Activated CD4-positive, alpha-beta T cell treated with anti-CD3 and anti-CD28 coated beads for 36 hours (primary cell): ENCODE data around the gene ZNF19. TPM values are rescaled to one million over a fixed set of nuclear protein-coding genes. Genes with fewer than 3 reads are reported as not detected.

Source experiments
- ATAC-seq: fragments of 200-7000 bp; cut with Tn5 transposase; one replicate; pipeline ENCODE4 v1.10.0; 2021; ENCODE audit warnings: mild to moderate bottlenecking, moderate library complexity
- CTCF ChIA-PET: fragments of 350-600 bp; sonication (Branson Sonifier 250); formaldehyde crosslinking; loops from one replicate; lab custom pipeline; 2021; ENCODE audit warnings: antibody characterized with exemption; lab: Charles Lee
- POLR2A ChIA-PET: fragments of 350-600 bp; sonication (Branson Sonifier 250); formaldehyde crosslinking; loops from one replicate; lab custom pipeline; 2021; ENCODE audit warnings: antibody characterized with exemption, inconsistent platforms; lab: Charles Lee
- DNase-seq: peaks from one replicate; pipeline ENCODE4 v3.0.0-alpha.2; 2020
- H3K27ac Mint-ChIP-seq: one replicate; pipeline ENCODE4 v1.8.0; 2021; ENCODE audit warnings: mixed read lengths
- H3K27me3 Mint-ChIP-seq: one replicate; pipeline ENCODE4 v1.8.0; 2021; ENCODE audit warnings: mixed read lengths
- H3K36me3 Mint-ChIP-seq: one replicate; pipeline ENCODE4 v1.8.0; 2021; ENCODE audit warnings: low read depth, mixed read lengths
- H3K4me1 Mint-ChIP-seq: one replicate; pipeline ENCODE4 v1.8.0; 2021; ENCODE audit warnings: mixed read lengths
- H3K4me3 Mint-ChIP-seq: one replicate; pipeline ENCODE4 v1.8.0; 2021; ENCODE audit warnings: mild to moderate bottlenecking, moderate library complexity, mixed read lengths
- H3K9me3 Mint-ChIP-seq: one replicate; pipeline ENCODE4 v1.8.0; 2021; ENCODE audit warnings: low read depth, mixed read lengths
- intact Hi-C, 2 experiments: fragments of 100-400 bp; cut with DNase I in 1 of 2; cut with micrococcal nuclease in 1 of 2; formaldehyde crosslinking; loops; one replicate each; pipeline versions ENCODE4 v1.14.2 to v1.15.1; 2022 to 2024; cut with DNase I, micrococcal nuclease
- total RNA-seq, 2 experiments: library from RNA; stranded (reverse); gene quantifications; one replicate each; pipeline ENCODE4 v1.2.3, GENCODE V29; 2021

The ZNF19 gene
- total RNA-seq, 2 experiments from 2014 or later, result 2.9 TPM

DNA sequence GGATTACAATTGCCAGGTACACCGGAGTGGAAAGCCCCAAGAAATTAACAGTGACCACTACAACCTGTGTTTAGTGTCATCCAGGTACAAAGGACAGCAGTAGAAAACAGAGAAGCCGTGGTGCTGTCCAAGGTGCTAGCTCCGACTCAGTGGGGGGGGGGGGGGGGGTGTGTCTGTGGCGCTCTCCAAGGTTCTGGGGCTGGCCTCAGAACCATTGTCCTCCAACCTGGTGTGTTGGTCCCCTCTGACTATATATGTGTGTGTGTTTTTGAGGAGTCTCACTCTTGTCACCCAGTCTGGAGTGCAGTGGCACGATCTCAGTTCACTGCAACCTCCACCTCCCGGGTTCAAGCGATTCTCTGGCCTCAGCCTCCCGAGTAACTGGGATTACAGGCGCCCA is 21.3 kb downstream of the ZNF19 start:
- ATAC-seq, result peak; percentile 26
- CTCF ChIA-PET, result interaction anchor here (0.6 to 1.2 kb wide), 2 partner anchors 45 to 143 kb away, joined by 3 to 6 read pairs; no protein-coding TSS in a partner anchor
- no peak overlapping the region for H3K4me3 Mint-ChIP-seq
- no peaks in the 10 kb centered on the region for H3K9me3 Mint-ChIP-seq
- H3K36me3 Mint-ChIP-seq, result no peaks in the 10 kb centered on the region
- intact Hi-C loops, result no loop called here
- DNase-seq, result peak; percentile 69
- no peaks in the 10 kb centered on the region for H3K27me3 Mint-ChIP-seq
- H3K4me1 Mint-ChIP-seq, result peaks cover 3% of the 10 kb centered on the region
- no peak overlapping the region for H3K27ac Mint-ChIP-seq
- POLR2A ChIA-PET, result no interaction called here

DNA sequence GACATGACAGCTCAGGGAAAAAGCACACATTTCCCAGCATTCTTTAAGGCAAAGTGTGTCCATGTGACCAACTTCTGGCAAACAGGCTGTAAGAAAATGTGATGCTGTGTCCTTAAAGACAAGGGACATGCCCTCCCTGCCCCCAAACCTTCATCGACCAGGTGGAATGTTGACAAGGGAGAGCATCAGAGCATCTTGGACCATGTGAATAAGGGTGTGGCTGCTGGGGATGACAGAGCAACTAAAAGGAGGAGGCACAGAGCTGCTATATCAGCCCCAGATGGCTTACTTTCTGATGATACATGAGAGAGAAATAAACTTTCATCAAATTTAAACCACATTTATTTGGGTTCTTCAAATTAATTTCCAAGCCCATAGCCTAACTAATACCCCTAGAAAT is 24.9 kb downstream of the ZNF19 start:
- DNase-seq (no peak), ATAC-seq (no peak)
- CTCF ChIA-PET, result interaction anchor here (0.9 to 1.2 kb wide), 2 partner anchors 15 to 35 kb away, joined by 4 to 5 read pairs; no protein-coding TSS in a partner anchor
- Mint-ChIP-seq H3K4me1 (peaks cover 18% of the 10 kb centered on the region), H3K4me3 (no peak overlapping the region), H3K36me3 (no peaks in the 10 kb centered on the region), H3K9me3 (no peaks in the 10 kb centered on the region), H3K27me3 (no peaks in the 10 kb centered on the region), H3K27ac (no peak overlapping the region)
- intact Hi-C loops, result loop anchor here in 1 of 2 experiments (5.0 kb wide), 4 partner anchors 73 to 662 kb away; partner anchors contain the start of genes CMTR2, DHX38, TXNL4B and VAC14
- POLR2A ChIA-PET, result no interaction called here

DNA sequence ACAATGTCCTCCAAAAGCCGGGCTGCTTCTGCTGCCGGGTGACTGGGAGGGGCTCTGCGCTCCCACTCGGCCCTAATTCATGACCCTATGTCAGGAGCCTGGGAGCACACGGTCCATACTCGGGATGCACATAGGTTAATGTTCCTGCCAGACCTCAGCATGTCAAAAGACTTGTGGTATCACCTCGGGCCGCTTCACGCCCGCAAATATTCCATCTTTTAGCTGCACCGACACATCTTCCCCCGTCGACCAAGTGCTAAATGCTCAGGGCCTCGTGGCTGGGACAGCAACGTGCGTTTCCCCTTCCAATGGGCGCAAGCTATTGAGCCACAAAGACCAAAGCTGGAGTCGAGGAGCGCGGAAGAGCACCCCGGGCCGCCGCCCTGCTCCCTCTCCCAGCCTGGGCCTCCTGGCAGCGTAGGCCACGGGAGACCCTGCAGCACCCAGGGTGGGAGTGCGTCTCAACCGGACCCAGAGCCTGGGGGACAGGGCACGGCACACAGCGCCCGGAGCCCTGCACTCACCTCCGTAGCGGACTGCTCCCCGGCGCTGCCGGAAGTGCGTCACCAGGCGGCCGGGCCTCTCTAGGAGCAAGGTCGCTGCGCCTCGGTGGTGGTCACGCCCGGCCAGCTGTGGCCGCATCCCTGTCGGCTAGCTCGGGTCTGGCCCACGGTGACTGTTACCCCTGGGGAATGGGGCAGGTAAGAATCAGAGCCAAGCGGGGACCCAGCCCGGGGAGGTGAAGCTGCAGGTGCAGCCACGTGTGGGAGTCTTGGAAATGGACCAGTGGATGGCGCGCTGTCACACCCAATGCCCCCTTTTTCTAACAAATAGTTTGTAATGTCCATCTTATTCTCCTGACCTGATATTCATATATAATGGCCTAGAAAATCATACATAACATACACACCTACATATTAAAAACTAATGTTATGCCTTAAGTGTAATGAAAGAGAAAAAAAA is 27.2 kb downstream of the ZNF19 start, which contains the start of gene ZNF23:
Gene ZNF23 (minus strand): TSS at position 562 of the 963 bp plus-strand sequence. CDS start 5,451 bp downstream, outside the sequence.
- ATAC-seq (peak; percentile 96), DNase-seq (peak; percentile 88)
- Mint-ChIP-seq H3K27ac (peak within 1 kb of the TSS; percentile 96), H3K36me3 (no peaks in the 10 kb centered on the region), H3K4me1 (peaks cover 19% of the 10 kb centered on the region), H3K27me3 (no peaks in the 10 kb centered on the region), H3K4me3 (peak within 1 kb of the TSS; percentile 76), H3K9me3 (no peaks in the 10 kb centered on the region)
- ChIA-PET CTCF (interaction anchor here (0.7 to 1.7 kb wide), 5 partner anchors 22 to 150 kb away, joined by 3 to 10 read pairs (median 5); no protein-coding TSS in a partner anchor), POLR2A (interaction anchor here (1.0 kb wide), 1 partner anchor 22 kb away, joined by 4 read pairs; no protein-coding TSS in a partner anchor)
- intact Hi-C loops, result loop anchor here (1.0 to 5.0 kb wide), 7 partner anchors 22 to 660 kb away; partner anchors contain the start of genes CMTR2 (in 1 of the 2), DHODH (in 1 of the 2), DHX38 (in 1 of the 2) and TXNL4B (in 1 of the 2)

DNA sequence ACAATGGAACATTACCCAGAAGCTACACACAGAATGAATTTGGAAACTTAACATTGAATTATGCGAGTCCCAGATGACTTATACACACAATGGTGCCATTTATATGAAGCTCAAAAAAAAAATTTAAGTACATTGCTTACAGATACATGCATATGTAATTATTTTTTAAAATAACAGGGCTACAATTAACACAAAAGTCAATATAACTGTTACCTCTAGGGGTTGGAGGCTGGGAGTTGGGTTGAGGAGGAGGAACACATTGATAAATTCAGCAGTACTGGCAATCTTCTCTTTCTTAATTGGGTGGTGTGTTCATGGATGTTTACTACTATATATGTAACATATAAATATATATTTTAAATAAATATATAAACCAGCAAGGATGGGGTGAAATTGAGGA is 28.2 kb downstream of the ZNF19 start:
- H3K27ac Mint-ChIP-seq, result peak overlapping the region; percentile 96
- CTCF ChIA-PET, result interaction anchor here (1.1 to 2.5 kb wide), 3 partner anchors 22 to 150 kb away, joined by 4 to 10 read pairs (median 6); no protein-coding TSS in a partner anchor
- intact Hi-C loops, result loop anchor here in 1 of 2 experiments (5.0 kb wide), 4 partner anchors 76 to 659 kb away; partner anchors contain the start of genes CMTR2, DHX38, TXNL4B and VAC14

DNA sequence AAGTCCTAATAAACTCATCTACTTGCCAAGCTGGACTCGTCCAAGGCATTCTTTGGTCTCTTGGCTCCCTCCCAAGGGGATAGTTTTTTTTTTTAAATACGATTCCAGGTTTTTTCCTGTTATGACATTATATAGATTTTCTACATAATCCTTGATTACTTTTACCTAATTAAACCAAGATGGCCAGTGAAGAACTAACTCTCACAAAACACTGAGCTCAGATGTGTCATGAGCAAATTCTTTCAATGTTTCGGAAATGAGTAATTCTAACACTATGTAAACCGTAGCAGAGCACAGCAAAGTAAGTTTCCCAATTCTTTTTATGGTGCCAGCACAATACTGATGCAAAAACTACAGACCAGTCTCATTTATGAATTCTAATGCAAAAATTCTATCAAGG is 28.9 kb downstream of the ZNF19 start:
- intact Hi-C loops, result loop anchor here in 1 of 2 experiments (5.0 kb wide), 4 partner anchors 77 to 658 kb away; partner anchors contain the start of genes CMTR2, DHX38, TXNL4B and VAC14
- Mint-ChIP-seq H3K9me3 (no peaks in the 10 kb centered on the region), H3K27me3 (no peaks in the 10 kb centered on the region), H3K27ac (no peak overlapping the region), H3K4me3 (peak overlapping the region; percentile 76), H3K36me3 (peaks cover 10% of the 10 kb centered on the region), H3K4me1 (peaks cover 19% of the 10 kb centered on the region)
- ChIA-PET POLR2A (interaction anchor here (1.0 kb wide), 1 partner anchor 104 kb away, joined by 3 read pairs; no protein-coding TSS in a partner anchor), CTCF (interaction anchor here (0.6 to 2.5 kb wide), 4 partner anchors 21 to 158 kb away, joined by 3 to 10 read pairs (median 5); no protein-coding TSS in a partner anchor)
- DNase-seq, result no peak
- no peak for ATAC-seq

More for the DNA sequence above, 28.2 kb downstream of the ZNF19 start:
- H3K27me3 Mint-ChIP-seq, result no peaks in the 10 kb centered on the region
- POLR2A ChIA-PET, result interaction anchor here (1.0 kb wide), 1 partner anchor 104 kb away, joined by 3 read pairs; no protein-coding TSS in a partner anchor
- H3K36me3 Mint-ChIP-seq, result peaks cover 6% of the 10 kb centered on the region
- no peaks in the 10 kb centered on the region for H3K9me3 Mint-ChIP-seq
- H3K4me3 Mint-ChIP-seq, result peak overlapping the region; percentile 76
- ATAC-seq (no peak), DNase-seq (no peak)
- H3K4me1 Mint-ChIP-seq, result peaks cover 19% of the 10 kb centered on the region

DNA sequence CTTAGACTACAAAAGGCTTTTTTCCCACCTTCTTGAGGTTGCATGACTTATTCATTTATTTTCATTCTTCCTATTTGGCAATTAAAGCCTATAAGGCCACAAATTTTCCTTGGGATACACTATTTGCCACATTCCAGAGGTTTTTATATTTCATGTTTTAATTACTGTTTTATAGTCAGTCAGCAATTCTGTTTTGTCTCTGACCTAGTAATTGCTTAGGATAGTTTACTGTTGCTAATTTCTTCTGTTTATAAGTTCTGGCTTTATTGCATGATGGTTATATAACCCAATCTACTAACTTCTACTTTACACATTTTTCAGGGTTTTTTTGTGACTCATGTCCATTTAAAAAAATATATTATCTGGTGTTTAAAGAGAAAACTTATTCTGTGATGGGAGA is 29.6 kb downstream of the ZNF19 start:
- no peaks in the 10 kb centered on the region for H3K9me3 Mint-ChIP-seq
- intact Hi-C loops, result no loop called here
- H3K27me3 Mint-ChIP-seq, result no peaks in the 10 kb centered on the region
- POLR2A ChIA-PET, result no interaction called here
- DNase-seq, result no peak
- ATAC-seq, result no peak
- no peak overlapping the region for H3K27ac Mint-ChIP-seq
- H3K4me1 Mint-ChIP-seq, result peaks cover 19% of the 10 kb centered on the region
- peaks cover 17% of the 10 kb centered on the region for H3K36me3 Mint-ChIP-seq
- no peak overlapping the region for H3K4me3 Mint-ChIP-seq
- CTCF ChIA-PET, result interaction anchor here (0.7 to 2.5 kb wide), 5 partner anchors 31 to 206 kb away, joined by 3 to 10 read pairs (median 5); no protein-coding TSS in a partner anchor

DNA sequence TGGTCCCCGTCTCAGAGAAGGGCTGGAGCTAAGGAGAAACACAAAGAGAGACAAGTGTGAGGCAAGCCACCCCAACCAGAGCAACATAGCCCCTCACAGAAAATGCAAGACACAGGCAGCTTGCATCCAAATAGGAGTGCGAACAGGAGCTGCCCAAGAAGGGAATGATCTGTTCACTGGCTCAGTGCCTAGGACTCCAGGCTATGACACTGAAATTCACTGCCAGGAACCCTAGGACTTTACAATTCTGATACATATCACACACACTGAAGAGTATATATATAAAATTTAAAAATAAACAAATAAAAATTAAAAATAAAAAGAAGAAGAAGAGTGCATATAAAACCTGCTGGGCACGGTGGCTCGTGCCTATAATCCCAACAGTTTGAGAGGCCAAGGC is 32.3 kb downstream of the ZNF19 start:
- no peak for ATAC-seq
- no peaks in the 10 kb centered on the region for H3K27me3 Mint-ChIP-seq
- H3K9me3 Mint-ChIP-seq, result peaks cover 12% of the 10 kb centered on the region
- intact Hi-C loops, result no loop called here
- no peak for DNase-seq
- H3K36me3 Mint-ChIP-seq, result peaks cover 42% of the 10 kb centered on the region
- H3K4me3 Mint-ChIP-seq, result no peak overlapping the region
- POLR2A ChIA-PET, result no interaction called here
- CTCF ChIA-PET, result interaction anchor here (0.6 to 1.6 kb wide), 3 partner anchors 12 to 632 kb away, joined by 3 to 4 read pairs (median 3); no protein-coding TSS in a partner anchor
- H3K27ac Mint-ChIP-seq, result no peak overlapping the region
- peaks cover 10% of the 10 kb centered on the region for H3K4me1 Mint-ChIP-seq

DNA sequence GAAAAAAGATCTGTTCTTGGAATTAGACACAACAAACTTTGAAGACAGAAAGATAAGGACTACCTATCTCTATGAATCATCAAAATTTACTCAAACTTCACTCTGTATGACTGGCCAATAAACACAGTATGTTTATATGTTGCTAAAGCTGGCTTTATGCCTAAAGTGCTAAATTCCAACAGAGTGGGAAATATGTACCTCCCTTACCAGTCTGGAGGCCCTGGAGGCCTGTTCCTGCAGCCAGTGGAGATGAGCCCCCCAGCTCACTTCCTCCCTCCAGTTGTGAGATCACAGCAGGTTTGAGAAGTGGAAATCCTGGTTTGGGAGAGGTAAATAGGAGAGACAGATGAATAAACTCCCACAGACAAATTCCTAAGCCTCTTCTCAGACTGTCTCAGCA is 36.1 kb downstream of the ZNF19 start:
- DNase-seq (no peak), ATAC-seq (no peak)
- H3K4me1 Mint-ChIP-seq, result no peaks in the 10 kb centered on the region
- peaks cover 80% of the 10 kb centered on the region for H3K36me3 Mint-ChIP-seq
- no peak overlapping the region for H3K4me3 Mint-ChIP-seq
- ChIA-PET POLR2A (no interaction called here), CTCF (no interaction called here)
- H3K9me3 Mint-ChIP-seq, result peaks cover 38% of the 10 kb centered on the region
- H3K27ac Mint-ChIP-seq, result no peak overlapping the region
- no peaks in the 10 kb centered on the region for H3K27me3 Mint-ChIP-seq
- intact Hi-C loops, result no loop called here

DNA sequence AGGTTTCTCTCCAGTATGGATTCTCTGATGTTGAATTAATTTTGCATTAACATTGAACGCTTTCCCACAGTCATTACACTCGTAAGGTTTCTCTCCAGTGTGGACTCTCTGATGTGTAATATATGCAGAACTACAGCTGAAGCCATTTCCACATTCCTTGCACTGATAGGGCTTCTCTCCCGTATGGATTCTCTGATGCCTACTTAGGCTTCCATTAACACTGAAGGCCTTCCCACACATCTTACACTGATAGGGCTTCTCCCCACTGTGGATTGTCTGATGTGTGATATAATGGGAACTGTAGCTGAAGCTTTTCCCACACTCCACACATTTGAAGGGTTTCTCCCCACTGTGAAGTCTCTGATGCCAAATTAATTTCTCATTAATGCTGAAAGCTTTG is 40.1 kb downstream of the ZNF19 start:
- CTCF ChIA-PET, result no interaction called here
- H3K4me1 Mint-ChIP-seq, result no peaks in the 10 kb centered on the region
- no peak for DNase-seq
- no peak for ATAC-seq
- no peak overlapping the region for H3K27ac Mint-ChIP-seq
- POLR2A ChIA-PET, result no interaction called here
- intact Hi-C loops, result no loop called here
- no peak overlapping the region for H3K4me3 Mint-ChIP-seq
- H3K27me3 Mint-ChIP-seq, result no peaks in the 10 kb centered on the region
- H3K36me3 Mint-ChIP-seq, result peaks cover 64% of the 10 kb centered on the region
- H3K9me3 Mint-ChIP-seq, result peaks cover 55% of the 10 kb centered on the region

DNA sequence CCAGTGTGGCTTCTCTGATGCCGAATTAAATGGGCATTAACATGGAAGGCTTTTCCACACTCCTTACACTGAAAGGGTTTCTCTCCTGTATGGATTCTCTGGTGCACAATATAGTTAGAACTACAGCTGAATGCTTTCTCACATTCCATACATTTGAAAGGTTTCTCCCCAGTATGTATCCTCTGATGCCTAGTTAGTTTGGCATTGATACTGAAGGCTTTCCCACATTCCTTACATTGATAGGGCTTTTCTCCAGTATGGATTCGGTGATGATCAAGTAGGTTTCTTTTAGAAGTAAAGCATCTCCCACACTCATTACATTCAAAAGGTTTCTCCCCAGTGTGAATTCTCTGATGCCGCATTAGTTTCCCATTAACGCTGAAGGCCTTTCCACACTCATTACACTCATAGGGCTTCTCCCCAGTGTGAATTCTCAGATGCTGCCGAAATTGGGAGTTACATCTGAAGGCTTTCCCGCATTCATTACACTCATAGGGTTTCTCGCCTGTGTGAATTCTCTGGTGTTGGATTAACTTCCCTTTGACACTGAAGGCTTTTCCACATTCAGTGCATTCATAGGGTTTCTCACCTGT is 40.8 kb downstream of the ZNF19 start:
- H3K9me3 Mint-ChIP-seq, result peaks cover 57% of the 10 kb centered on the region
- no peaks in the 10 kb centered on the region for H3K27me3 Mint-ChIP-seq
- intact Hi-C loops, result no loop called here
- no peak for DNase-seq
- ChIA-PET CTCF (no interaction called here), POLR2A (no interaction called here)
- no peak overlapping the region for H3K4me3 Mint-ChIP-seq
- H3K4me1 Mint-ChIP-seq, result no peaks in the 10 kb centered on the region
- no peak overlapping the region for H3K27ac Mint-ChIP-seq
- ATAC-seq, result no peak
- H3K36me3 Mint-ChIP-seq, result peaks cover 62% of the 10 kb centered on the region
